Neural progenitor cell (in vitro differentiated cells): ENCODE measurements around the gene SCAI. TPM values are rescaled to one million over a fixed set of nuclear protein-coding genes. Genes with fewer than 3 reads are reported as not detected.
A peak's percentile ranks its signal among the peaks of the same experiment; 100 is the strongest.
"Not testable (repeated sequence)": the region's sequence is repeated elsewhere in the genome, so short reads cannot be mapped to it uniquely, and the experiment has no call there.

Experiments used
- DNase-seq: peaks from one replicate; pipeline ENCODE4 v3.0.0-alpha.2; 2016; ENCODE audit warnings: low spot score
- H2AFZ ChIP-seq: fragments of 200-600 bp; sonication (generic); replicated peaks from 2 replicates; pipeline ENCODE4 v1.6.1; 2016; ENCODE audit warnings: antibody characterized with exemption
- H3F3A ChIP-seq: fragments of 200-600 bp; sonication (generic); 2 replicates; pipeline ENCODE4 v1.6.1; 2016; ENCODE audit warnings: antibody characterized with exemption, low read depth
- H3K27ac ChIP-seq: fragments of 200-600 bp; sonication (generic); 2 replicates; pipeline ENCODE4 v1.5.1; 2016; ENCODE audit warnings: mild to moderate bottlenecking
- H3K27me3 ChIP-seq: fragments of 200-600 bp; sonication (generic); 2 replicates; pipeline ENCODE4 v1.6.1; 2016; ENCODE audit warnings: mild to moderate bottlenecking, moderate library complexity
- H3K36me3 ChIP-seq: fragments of 200-600 bp; sonication (generic); 2 replicates; pipeline ENCODE4 v1.5.1; 2016
- H3K4me1 ChIP-seq: fragments of 200-600 bp; sonication (generic); 2 replicates; pipeline ENCODE4 v1.6.1; 2016; ENCODE audit warnings: mixed run types
- H3K4me2 ChIP-seq: fragments of 200-600 bp; sonication (generic); 2 replicates; pipeline ENCODE4 v1.6.1; 2016
- H3K4me3 ChIP-seq: fragments of 200-600 bp; sonication (generic); 2 replicates; pipeline ENCODE4 v1.5.1; 2016
- H3K79me2 ChIP-seq: fragments of 200-600 bp; sonication (generic); 2 replicates; pipeline ENCODE4 v1.6.1; 2016; ENCODE audit warnings: low read depth
- H3K9ac ChIP-seq: fragments of 200-600 bp; sonication (generic); 2 replicates; pipeline ENCODE4 v1.6.1; 2016
- H3K9me3 ChIP-seq: fragments of 200-600 bp; sonication (generic); 2 replicates; pipeline ENCODE4 v1.5.1; 2016; ENCODE audit warnings: low read depth
- H4K20me1 ChIP-seq: fragments of 200-600 bp; sonication (generic); 2 replicates; pipeline ENCODE4 v1.6.1; 2016; ENCODE audit warnings: low read depth
- H3K27ac Mint-ChIP-seq: 3 replicates; pipeline ENCODE4 v1.8.0; 2021; ENCODE audit warnings: mixed read lengths
- H3K27me3 Mint-ChIP-seq: 2 replicates; pipeline ENCODE4 v1.8.0; 2022; ENCODE audit warnings: low read depth, mild to moderate bottlenecking, inconsistent platforms, moderate library complexity, mixed read lengths; ENCODE audit not compliant: insufficient read depth
- H3K36me3 Mint-ChIP-seq: 3 replicates; pipeline ENCODE4 v1.8.0; 2021; ENCODE audit warnings: mixed read lengths
- H3K4me1 Mint-ChIP-seq: 3 replicates; pipeline ENCODE4 v1.8.0; 2021; ENCODE audit warnings: mixed read lengths
- H3K4me3 Mint-ChIP-seq: 3 replicates; pipeline ENCODE4 v1.8.0; 2021; ENCODE audit warnings: mild to moderate bottlenecking, moderate library complexity, mixed read lengths
- H3K9me3 Mint-ChIP-seq: 3 replicates; pipeline ENCODE4 v1.8.0; 2020; ENCODE audit warnings: mixed read lengths
- EZH2 ChIP-seq: fragments of 200-600 bp; sonication (generic); IDR thresholded peaks from 2 replicates; pipeline ENCODE4 v1.6.1; 2017; ENCODE audit warnings: antibody characterized with exemption, mild to moderate bottlenecking, moderate library complexity
- EZH2phosphoT487 ChIP-seq: fragments of 200-600 bp; sonication (generic); IDR thresholded peaks from 2 replicates; pipeline ENCODE4 v1.6.1; 2017; ENCODE audit warnings: antibody characterized with exemption
- total RNA-seq: library from RNA; depleted of rRNA; stranded (reverse); fragments of >200 nt; gene quantifications from 2 replicates; pipeline ENCODE4 v1.2.3, GENCODE V29; 2015; ENCODE audit warnings: low replicate concordance
- TF ChIP-seq, protein P1 (sequence below): fragments of 200-600 bp; sonication (generic); IDR thresholded peaks from 2 replicates; pipeline ENCODE4 v1.5.1; 2017; ENCODE audit warnings: antibody characterized with exemption, mild to moderate bottlenecking

Gene SCAI
- total RNA-seq, 1 donor from 2014 or later: 30.2 TPM

- no peak overlapping the region for H2AFZ ChIP-seq
- H3K4me1 ChIP-seq: no peaks in the 10 kb centered on the region
- H3K9ac ChIP-seq: no peak overlapping the region
- no peaks in the 10 kb centered on the region for H3K9me3 ChIP-seq
- H3K4me3 ChIP-seq: no peak overlapping the region
- TF ChIP-seq EZH2: no peak
- TF ChIP-seq, protein P1, sequence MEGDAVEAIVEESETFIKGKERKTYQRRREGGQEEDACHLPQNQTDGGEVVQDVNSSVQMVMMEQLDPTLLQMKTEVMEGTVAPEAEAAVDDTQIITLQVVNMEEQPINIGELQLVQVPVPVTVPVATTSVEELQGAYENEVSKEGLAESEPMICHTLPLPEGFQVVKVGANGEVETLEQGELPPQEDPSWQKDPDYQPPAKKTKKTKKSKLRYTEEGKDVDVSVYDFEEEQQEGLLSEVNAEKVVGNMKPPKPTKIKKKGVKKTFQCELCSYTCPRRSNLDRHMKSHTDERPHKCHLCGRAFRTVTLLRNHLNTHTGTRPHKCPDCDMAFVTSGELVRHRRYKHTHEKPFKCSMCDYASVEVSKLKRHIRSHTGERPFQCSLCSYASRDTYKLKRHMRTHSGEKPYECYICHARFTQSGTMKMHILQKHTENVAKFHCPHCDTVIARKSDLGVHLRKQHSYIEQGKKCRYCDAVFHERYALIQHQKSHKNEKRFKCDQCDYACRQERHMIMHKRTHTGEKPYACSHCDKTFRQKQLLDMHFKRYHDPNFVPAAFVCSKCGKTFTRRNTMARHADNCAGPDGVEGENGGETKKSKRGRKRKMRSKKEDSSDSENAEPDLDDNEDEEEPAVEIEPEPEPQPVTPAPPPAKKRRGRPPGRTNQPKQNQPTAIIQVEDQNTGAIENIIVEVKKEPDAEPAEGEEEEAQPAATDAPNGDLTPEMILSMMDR: no peak
- TF ChIP-seq EZH2phosphoT487: no peak
- no peaks in the 10 kb centered on the region for H3K4me1 Mint-ChIP-seq
- no peaks in the 10 kb centered on the region for H3K36me3 ChIP-seq
- H3K27me3 Mint-ChIP-seq: peaks cover 3% of the 10 kb centered on the region
- H4K20me1 ChIP-seq: no peaks in the 10 kb centered on the region
- H3K9me3 Mint-ChIP-seq: no peaks in the 10 kb centered on the region
- no peaks in the 10 kb centered on the region for H3K79me2 ChIP-seq
- H3K27ac ChIP-seq: no peak overlapping the region
- no peak overlapping the region for H3K4me3 Mint-ChIP-seq
- H3F3A ChIP-seq: no peaks in the 10 kb centered on the region
- H3K36me3 Mint-ChIP-seq: peaks cover 16% of the 10 kb centered on the region
- no peak for DNase-seq
- no peak overlapping the region for H3K27ac Mint-ChIP-seq
- no peaks in the 10 kb centered on the region for H3K27me3 ChIP-seq
- H3K4me2 ChIP-seq: no peak overlapping the region
Observed at GRCh38 chr9:125028041-125028440, 115.3 kb downstream of the SCAI start.

DNA sequence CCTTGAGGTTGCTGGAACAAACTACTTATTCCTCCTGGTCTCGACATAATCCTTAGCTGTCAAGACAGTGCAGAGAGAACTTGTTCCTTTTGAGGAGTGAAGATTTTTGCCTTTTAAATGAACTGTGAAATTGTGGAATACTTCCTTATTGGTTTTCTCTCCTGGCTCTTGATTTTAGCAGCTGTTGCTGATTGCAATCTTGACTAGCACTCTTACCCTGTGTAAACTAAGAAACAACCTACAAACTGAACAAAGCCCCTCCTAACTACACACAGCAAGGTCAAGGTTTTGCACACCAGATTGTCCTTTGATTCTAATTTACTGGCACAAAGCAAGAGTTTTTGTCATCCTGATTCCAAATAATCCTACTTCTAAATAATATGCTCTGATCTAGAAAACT is 118.4 kb downstream of the SCAI start:
- Mint-ChIP-seq H3K27ac (no peak overlapping the region), H3K36me3 (peaks cover 25% of the 10 kb centered on the region)
- H3K79me2 ChIP-seq: no peaks in the 10 kb centered on the region

DNA sequence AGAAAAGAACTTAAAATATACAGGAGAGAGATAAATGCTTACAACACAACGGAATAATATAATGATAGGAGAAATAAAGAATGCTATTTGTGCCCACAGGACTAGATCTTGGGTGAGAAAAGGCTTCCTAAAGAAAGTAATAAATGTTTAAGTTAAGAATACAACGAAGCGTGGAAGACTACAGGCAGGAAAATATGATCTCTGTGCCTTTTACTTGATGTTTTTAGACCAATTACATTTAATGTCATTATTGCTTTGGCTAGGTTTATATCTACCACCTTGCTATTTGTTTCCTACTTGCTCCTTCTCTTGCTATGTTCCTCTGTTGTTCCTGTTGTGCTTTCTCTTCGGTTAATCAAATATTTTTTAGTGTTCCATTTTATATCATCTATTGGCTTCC is 122.3 kb downstream of the SCAI start:
- no peaks in the 10 kb centered on the region for H3K4me1 Mint-ChIP-seq
- H4K20me1 ChIP-seq: no peaks in the 10 kb centered on the region
- no peaks in the 10 kb centered on the region for H3K27me3 ChIP-seq
- no peaks in the 10 kb centered on the region for H3F3A ChIP-seq
- H3K79me2 ChIP-seq: no peaks in the 10 kb centered on the region
- no peak for DNase-seq
- H3K4me3 ChIP-seq: no peak overlapping the region
- peaks cover 12% of the 10 kb centered on the region for H3K36me3 ChIP-seq
- H3K4me3 Mint-ChIP-seq: no peak overlapping the region
- H3K36me3 Mint-ChIP-seq: peaks cover 31% of the 10 kb centered on the region
- H3K4me1 ChIP-seq: no peaks in the 10 kb centered on the region
- no peaks in the 10 kb centered on the region for H3K9me3 Mint-ChIP-seq
- H3K9ac ChIP-seq: no peak overlapping the region
- H3K27ac ChIP-seq: peak overlapping the region; percentile 11
- no peak overlapping the region for H3K27ac Mint-ChIP-seq
- no peaks in the 10 kb centered on the region for H3K27me3 Mint-ChIP-seq
- no peak overlapping the region for H3K4me2 ChIP-seq
- no peak for TF ChIP-seq EZH2phosphoT487
- TF ChIP-seq EZH2: no peak
- TF ChIP-seq, protein P1: no peak
- no peaks in the 10 kb centered on the region for H3K9me3 ChIP-seq
- no peak overlapping the region for H2AFZ ChIP-seq

More for the DNA sequence above, 118.4 kb downstream of the SCAI start:
- H2AFZ ChIP-seq: no peak overlapping the region
- H3K27ac ChIP-seq: no peak overlapping the region
- no peak overlapping the region for H3K4me3 ChIP-seq
- no peak overlapping the region for H3K4me3 Mint-ChIP-seq
- no peak overlapping the region for H3K4me2 ChIP-seq
- H3F3A ChIP-seq: no peaks in the 10 kb centered on the region
- H3K4me1 Mint-ChIP-seq: no peaks in the 10 kb centered on the region
- H3K27me3 ChIP-seq: no peaks in the 10 kb centered on the region
- no peak overlapping the region for H3K9ac ChIP-seq
- no peak for TF ChIP-seq EZH2
- TF ChIP-seq, protein P1: no peak
- no peak for TF ChIP-seq EZH2phosphoT487
- no peaks in the 10 kb centered on the region for H3K9me3 Mint-ChIP-seq
- DNase-seq: no peak
- no peaks in the 10 kb centered on the region for H3K4me1 ChIP-seq
- peaks cover 3% of the 10 kb centered on the region for H3K27me3 Mint-ChIP-seq
- no peaks in the 10 kb centered on the region for H4K20me1 ChIP-seq
- no peaks in the 10 kb centered on the region for H3K36me3 ChIP-seq
- no peaks in the 10 kb centered on the region for H3K9me3 ChIP-seq

GRCh38 chr9:125015655-125016054 is 127.7 kb downstream of the SCAI start:
- not testable (repeated sequence) for H3K9ac ChIP-seq, H3K4me1 ChIP-seq, H3K27me3 ChIP-seq, H3K27ac ChIP-seq, H3K4me1 Mint-ChIP-seq, H3K4me3 Mint-ChIP-seq, H3K4me3 ChIP-seq, H3K9me3 Mint-ChIP-seq, H3K27ac Mint-ChIP-seq, H3F3A ChIP-seq, H4K20me1 ChIP-seq, H3K4me2 ChIP-seq, DNase-seq, H3K79me2 ChIP-seq, H3K27me3 Mint-ChIP-seq, H3K9me3 ChIP-seq, H2AFZ ChIP-seq
- peaks cover 17% of the 10 kb centered on the region for H3K36me3 Mint-ChIP-seq
- peaks cover 12% of the 10 kb centered on the region for H3K36me3 ChIP-seq

DNA sequence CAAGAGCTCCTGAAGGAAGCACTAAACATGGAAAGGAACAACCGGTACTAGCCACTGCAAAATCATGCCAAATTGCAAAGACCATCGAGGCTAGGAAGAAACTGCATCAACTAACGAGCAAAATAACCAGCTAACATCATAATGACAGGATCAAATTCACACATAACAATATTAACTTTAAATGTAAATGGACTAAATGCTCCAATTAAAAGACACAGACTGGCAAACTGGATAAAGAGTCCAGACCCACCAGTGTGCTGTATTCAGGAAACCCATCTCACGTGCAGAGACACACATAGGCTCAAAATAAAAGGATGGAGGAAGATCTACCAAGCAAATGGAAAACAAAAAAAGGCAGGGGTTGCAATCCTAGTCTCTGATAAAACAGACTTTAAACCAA is 131.3 kb downstream of the SCAI start:
- DNase-seq, H3K4me2 ChIP-seq, H3K9ac ChIP-seq, H3K27ac ChIP-seq, H2AFZ ChIP-seq, H4K20me1 ChIP-seq, H3K36me3 ChIP-seq, H3K27me3 ChIP-seq, H3K4me3 ChIP-seq, H3K4me1 Mint-ChIP-seq, H3K4me1 ChIP-seq, H3K27me3 Mint-ChIP-seq, H3K9me3 ChIP-seq, H3K4me3 Mint-ChIP-seq, H3K27ac Mint-ChIP-seq, H3K9me3 Mint-ChIP-seq, H3F3A ChIP-seq, H3K79me2 ChIP-seq: not testable (repeated sequence)
- H3K36me3 Mint-ChIP-seq: peaks cover 24% of the 10 kb centered on the region
